SK-N-SH (cell line): ENCODE data around the gene FOXK2. TPM values are rescaled to one million over a fixed set of nuclear protein-coding genes. Genes with fewer than 3 reads are reported as not detected.

Source experiments
- CTCF ChIA-PET: fragments of 300-600, 350-600 bp; formaldehyde crosslinking; extraction: SDS; loops from one replicate; lab custom pipeline; 2021; lab: Yijun Ruan, JAX
- POLR2A ChIA-PET: fragments of 350-600 bp; sonication (Branson Sonifier 250); formaldehyde crosslinking; extraction: SDS; loops from one replicate; lab custom pipeline; 2020; ENCODE audit warnings: antibody characterized with exemption, inconsistent platforms; lab: Yijun Ruan, JAX
- DNase-seq: peaks from one replicate; pipeline ENCODE4 v3.0.0; 2012
- H2AFZ ChIP-seq: fragments of 200-600 bp; sonication (generic); 2 replicates; pipeline ENCODE4 v1.8.1; 2016; ENCODE audit warnings: antibody characterized with exemption, mild to moderate bottlenecking, low read depth
- H3F3A ChIP-seq: fragments of 200-600 bp; sonication (generic); replicated peaks from 2 replicates; pipeline ENCODE3; 2016; ENCODE audit warnings: antibody characterized with exemption, mild to moderate bottlenecking; ENCODE audit not compliant: insufficient read depth
- H3K27ac ChIP-seq, 2 experiments: fragments of 200-500 bp in 1 of 2; fragments of 200-600 bp in 1 of 2; sonication (Bioruptor generic) in 1 of 2; sonication (generic), shearing (Covaris generic) in 1 of 2; 2 replicates each; pipeline versions ENCODE4 v1.5.1 to v1.6.1; 2014 to 2016; ENCODE audit warnings: low read depth in 2 of 2, inconsistent platforms in 1 of 2, low read length in 1 of 2, mild to moderate bottlenecking in 1 of 2, mixed read lengths in 1 of 2
- H3K27me3 ChIP-seq: fragments of 200-600 bp; sonication (generic), shearing (Covaris generic); 2 replicates; pipeline ENCODE4 v1.6.1; 2016; ENCODE audit warnings: mixed run types; ENCODE audit not compliant: insufficient read depth
- H3K36me3 ChIP-seq, 2 experiments: fragments of 200-500 bp in 1 of 2; fragments of 200-600 bp in 1 of 2; sonication (Bioruptor generic) in 1 of 2; sonication (generic) in 1 of 2; replicated peaks in 1 of 2; 2 replicates each; pipeline versions ENCODE3 to v1.5.1; 2014 to 2016; ENCODE audit warnings: low read length in 1 of 2, mild to moderate bottlenecking in 1 of 2; ENCODE audit not compliant: insufficient read depth in 2 of 2, control insufficient read depth in 1 of 2
- H3K4me1 ChIP-seq, 2 experiments: fragments of 200-500 bp in 1 of 2; fragments of 200-600 bp in 1 of 2; sonication (Bioruptor generic) in 1 of 2; sonication (generic), shearing (Covaris generic) in 1 of 2; 2 replicates each; pipeline versions ENCODE4 v1.5.1 to v1.6.1; 2014 to 2016; ENCODE audit warnings: low read depth in 1 of 2, low read length in 1 of 2, mixed run types in 1 of 2; ENCODE audit not compliant: insufficient read depth in 2 of 2, control insufficient read depth in 1 of 2
- H3K4me2 ChIP-seq: fragments of 200-600 bp; sonication (generic), shearing (Covaris generic); 2 replicates; pipeline ENCODE4 v1.6.1; 2017; ENCODE audit warnings: mixed run types
- H3K4me3 ChIP-seq, 2 experiments: fragments of 200-500 bp in 1 of 2; fragments of 200-600 bp in 1 of 2; sonication (Bioruptor generic) in 1 of 2; sonication (generic), shearing (Covaris generic) in 1 of 2; 2 replicates each; pipeline versions ENCODE4 v1.5.1 to v1.8.1; 2014 to 2016; ENCODE audit warnings: low read depth in 2 of 2, inconsistent platforms in 1 of 2, low read length in 1 of 2, mild to moderate bottlenecking in 1 of 2, mixed read lengths in 1 of 2, moderate library complexity in 1 of 2
- H3K79me2 ChIP-seq: fragments of 200-600 bp; sonication (generic); 2 replicates; pipeline ENCODE4 v1.8.1; 2017; ENCODE audit warnings: mild to moderate bottlenecking; ENCODE audit not compliant: insufficient read depth
- H3K9ac ChIP-seq: fragments of 200-600 bp; sonication (generic); 2 replicates; pipeline ENCODE4 v1.6.1; 2017; ENCODE audit warnings: mixed run types
- H3K9me2 ChIP-seq: fragments of 200-600 bp; sonication (generic); 2 replicates; pipeline ENCODE4 v1.6.1; 2017; ENCODE audit warnings: mixed run types
- H3K9me3 ChIP-seq: fragments of 200-600 bp; sonication (generic); 2 replicates; pipeline ENCODE4 v1.6.1; 2017; ENCODE audit warnings: mixed run types, mild to moderate bottlenecking, moderate library complexity
- H4K20me1 ChIP-seq: fragments of 200-600 bp; sonication (generic); 2 replicates; pipeline ENCODE4 v1.6.1; 2017; ENCODE audit warnings: mild to moderate bottlenecking, mixed run types; ENCODE audit not compliant: insufficient read depth
- CHD2 ChIP-seq: fragments of 150-350 bp; IDR thresholded peaks from 2 replicates; pipeline ENCODE4 v1.6.1; 2018; ENCODE audit warnings: low read length; ENCODE audit not compliant: partially characterized antibody
- CTCF ChIP-seq: fragments of 200-600 bp; sonication (generic); IDR thresholded peaks from 2 replicates; pipeline ENCODE4 v1.6.1; 2017; ENCODE audit warnings: antibody characterized with exemption, mild to moderate bottlenecking, moderate library complexity
- EP300 ChIP-seq, 2 experiments: IDR thresholded peaks; 2 replicates each; pipeline versions ENCODE4 v1.4.0 to v1.6.1; 2012; ENCODE audit warnings: borderline replicate concordance in 1 of 2, low read depth in 1 of 2, low read length in 1 of 2
- EZH2phosphoT487 ChIP-seq: fragments of 200-600 bp; sonication (generic); IDR thresholded peaks from 2 replicates; pipeline ENCODE4 v1.6.1; 2017; ENCODE audit warnings: low read depth, mixed run types, mild to moderate bottlenecking, antibody characterized with exemption, moderate library complexity, borderline replicate concordance
- FOSL2 ChIP-seq: IDR thresholded peaks from 2 replicates; pipeline ENCODE4 v1.4.0; 2012; ENCODE audit warnings: low read depth, mild to moderate bottlenecking, moderate library complexity, borderline replicate concordance
- GABPA ChIP-seq: IDR thresholded peaks from 2 replicates; pipeline ENCODE4 v1.4.0; 2012; ENCODE audit warnings: low read depth, mild to moderate bottlenecking
- IRF3 ChIP-seq: fragments of 150-350 bp; IDR thresholded peaks from 2 replicates; pipeline ENCODE4 v1.6.1; 2016; ENCODE audit warnings: mild to moderate bottlenecking, low read depth, low read length
- MAX ChIP-seq: IDR thresholded peaks from 2 replicates; pipeline ENCODE4 v1.4.0; 2012; ENCODE audit warnings: low read depth
- MEF2A ChIP-seq: IDR thresholded peaks from 2 replicates; pipeline ENCODE4 v1.4.0; 2012; ENCODE audit warnings: low read depth, borderline replicate concordance
- NRF1 ChIP-seq: IDR thresholded peaks from 2 replicates; pipeline ENCODE4 v1.6.1; 2012; ENCODE audit warnings: low read depth, mild to moderate bottlenecking, low read length
- RAD21 ChIP-seq: IDR thresholded peaks from 2 replicates; pipeline ENCODE4 v1.6.1; 2012; ENCODE audit warnings: mild to moderate bottlenecking, low read length
- RCOR1 ChIP-seq: fragments of 150-350 bp; IDR thresholded peaks from 2 replicates; pipeline ENCODE4 v1.6.1; 2017; ENCODE audit warnings: antibody characterized with exemption, low read length
- RXRA ChIP-seq: IDR thresholded peaks from 2 replicates; pipeline ENCODE4 v1.4.0; 2012; ENCODE audit warnings: low read depth, mild to moderate bottlenecking, borderline replicate concordance
- SIN3A ChIP-seq: IDR thresholded peaks from 2 replicates; pipeline ENCODE4 v1.6.1; 2012; ENCODE audit warnings: low read depth, mild to moderate bottlenecking, low read length, moderate library complexity, borderline replicate concordance
- SMC3 ChIP-seq: IDR thresholded peaks from 2 replicates; pipeline ENCODE4 v1.6.1; 2012; ENCODE audit warnings: low read depth, low read length, improper control_type of control experiment
- TAF1 ChIP-seq: IDR thresholded peaks from 2 replicates; pipeline ENCODE4 v1.6.1; 2012; ENCODE audit warnings: low read depth, mild to moderate bottlenecking, low read length, moderate library complexity, borderline replicate concordance
- TCF12 ChIP-seq: IDR thresholded peaks from 2 replicates; pipeline ENCODE4 v1.4.0; 2012
- USF1 ChIP-seq: IDR thresholded peaks from 2 replicates; pipeline ENCODE4 v1.4.0; 2012; ENCODE audit warnings: low read depth, borderline replicate concordance
- ZBTB33 ChIP-seq: IDR thresholded peaks from 2 replicates; pipeline ENCODE4 v1.4.0; 2012; ENCODE audit warnings: low read depth, borderline replicate concordance
- WGBS: methylation state at CpG from one replicate; pipeline ENCODE4 v1.1.6; 2017; ENCODE audit warnings: low lambda C conversion rate; 5-methylcytosine and 5-hydroxymethylcytosine counted together
- polyA plus RNA-seq, 3 experiments: library from polyadenylated mRNA; depleted of rRNA; stranded (reverse); fragments of >200 nt; gene quantifications; 2 replicates each; pipeline ENCODE4 v1.2.3, GENCODE V29; 2012

FOXK2 gene
- polyA plus RNA-seq, 1 of the 3 experiments (the other 2 are of a cell fraction): 36.4 TPM

GRCh38 chr17:82570277-82570676 is 50.7 kb downstream of the FOXK2 start (continued):
- TF ChIP-seq IRF3 (no peak), NRF1 (no peak), SIN3A (no peak), GABPA (no peak), USF1 (no peak), TAF1 (no peak)

GRCh38 chr17:82571855-82572254 is 52.3 kb downstream of the FOXK2 start:
- 95% methylated on average over 6 of the region's 6 CpGs for WGBS
- H3K9me2 ChIP-seq: no peaks in the 10 kb centered on the region
- peaks cover 27% of the 10 kb centered on the region for H4K20me1 ChIP-seq
- no peaks in the 10 kb centered on the region for H3K9me3 ChIP-seq
- H3K27me3 ChIP-seq: no peaks in the 10 kb centered on the region
- peaks cover 57 to 65% of the 10 kb centered on the region in 2 experiments for H3K36me3 ChIP-seq
- no peak overlapping the region for H3K27ac ChIP-seq
- no peak overlapping the region for H3K4me3 ChIP-seq
- peaks cover 71% of the 10 kb centered on the region for H3K79me2 ChIP-seq
- TF ChIP-seq SIN3A (no peak), RAD21 (no peak), ZBTB33 (no peak), EZH2phosphoT487 (no peak), FOSL2 (no peak), TCF12 (no peak), SMC3 (no peak), EP300 (IDR thresholded peaks at IDR 0.05; ENCODE audit: borderline replicate concordance in 1 of 2, low read depth in 1 of 2, low read length in 1 of 2) (no peak), CHD2 (no peak), USF1 (no peak), RCOR1 (no peak), NRF1 (no peak), MEF2A (no peak), RXRA (no peak), MAX (no peak), CTCF (no peak)
- H3K9ac ChIP-seq: no peak overlapping the region
- peaks cover 6% of the 10 kb centered on the region for H3F3A ChIP-seq
- no peaks in the 10 kb centered on the region for H3K4me1 ChIP-seq
- no peak for DNase-seq
- no peak overlapping the region for H3K4me2 ChIP-seq
- ChIA-PET POLR2A (no interaction called here), CTCF (no interaction called here)
- H2AFZ ChIP-seq: no peak overlapping the region
